SIG-M5 treated with dmso at 0.1 percent for 504 hours (cell line): ENCODE data around the gene CMPK1.
"Not testable (repeated sequence)": the region's sequence is repeated elsewhere in the genome, so short reads cannot be mapped to it uniquely, and the experiment has no call there.

Experiments used
- DNase-seq: peaks from one replicate; lab custom pipeline; 2025; ENCODE audit not compliant: unreplicated experiment; lab: John Stamatoyannopoulos, UW

CMPK1 gene

DNA sequence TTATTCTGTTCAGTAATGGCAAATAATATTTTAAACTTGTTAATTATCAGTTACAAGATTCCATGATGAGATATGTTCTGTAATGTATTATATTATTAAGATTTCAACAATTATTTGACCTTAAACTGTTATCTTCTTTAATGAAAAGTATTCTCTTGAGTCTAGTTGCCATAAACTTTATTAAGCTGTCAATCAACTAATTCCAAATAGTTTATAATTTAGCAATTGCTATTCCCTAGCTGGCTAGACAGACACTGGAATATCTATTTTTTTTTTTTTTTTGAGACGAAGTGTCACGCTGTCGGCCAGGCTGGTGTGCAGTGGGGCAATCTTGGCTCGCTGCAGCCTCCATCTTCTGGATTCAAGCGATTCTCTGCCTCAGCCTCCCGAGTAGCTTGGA lies 3.8 kb downstream of the CMPK1 start:
- no peak for DNase-seq

DNA sequence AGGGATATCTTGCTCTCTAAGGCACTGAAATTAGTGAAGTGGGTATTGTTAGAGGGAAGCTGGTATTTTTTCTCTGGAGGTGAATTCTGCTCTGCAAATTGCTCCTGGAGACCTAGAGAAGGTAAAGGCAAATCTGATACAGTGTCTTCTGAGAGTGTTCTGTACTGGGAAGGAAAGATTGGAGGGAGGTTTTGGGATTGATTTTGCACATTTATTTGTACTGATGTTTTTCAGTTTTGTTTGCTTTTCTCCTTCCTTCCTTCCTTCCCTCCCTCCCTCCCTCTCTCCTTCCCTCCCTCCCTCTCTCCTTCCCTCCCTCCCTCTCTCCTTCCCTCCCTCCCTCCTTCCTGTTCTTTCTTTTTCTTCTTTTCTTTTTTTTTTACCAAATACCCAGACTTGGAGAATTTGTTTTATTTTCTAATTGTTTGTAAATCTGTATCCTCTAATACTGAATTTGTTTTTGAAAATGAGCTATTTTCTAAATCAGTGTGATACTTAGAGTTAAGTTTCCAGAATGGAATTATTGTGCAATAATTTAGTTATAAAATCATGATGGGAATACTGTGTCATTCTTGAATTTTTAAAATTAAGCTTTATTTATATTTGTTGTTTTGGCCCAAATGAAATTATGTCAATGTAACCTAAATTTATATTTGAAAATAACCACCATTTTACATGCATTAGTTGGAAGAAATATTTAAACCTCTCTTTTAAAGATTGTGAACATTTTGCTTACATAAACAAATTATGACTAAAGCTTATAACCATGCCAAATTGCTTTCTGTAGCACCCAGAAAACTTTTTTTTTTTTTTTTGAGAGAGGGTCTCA lies 4.9 kb downstream of the CMPK1 start:
- no peak for DNase-seq

DNA sequence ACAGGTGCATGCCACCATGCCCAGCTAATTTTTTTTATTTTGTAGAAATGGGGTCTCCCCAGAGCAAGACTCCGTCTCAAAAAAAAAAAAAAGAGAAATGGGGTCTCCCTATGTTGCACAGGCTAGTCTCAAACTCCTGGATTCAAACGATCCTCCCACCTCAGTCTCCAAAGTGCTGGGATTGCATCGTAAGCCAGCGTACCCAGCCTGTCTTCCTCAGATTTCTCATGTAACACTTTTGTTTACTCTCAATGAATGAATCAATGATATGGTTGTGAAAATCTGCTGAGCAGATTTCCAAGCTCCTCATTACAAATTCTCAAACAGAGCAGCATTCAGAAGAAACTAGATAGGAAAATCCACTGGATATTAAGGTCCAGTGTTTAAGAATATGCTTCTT lies 6.6 kb downstream of the CMPK1 start:
- DNase-seq: no peak

DNA sequence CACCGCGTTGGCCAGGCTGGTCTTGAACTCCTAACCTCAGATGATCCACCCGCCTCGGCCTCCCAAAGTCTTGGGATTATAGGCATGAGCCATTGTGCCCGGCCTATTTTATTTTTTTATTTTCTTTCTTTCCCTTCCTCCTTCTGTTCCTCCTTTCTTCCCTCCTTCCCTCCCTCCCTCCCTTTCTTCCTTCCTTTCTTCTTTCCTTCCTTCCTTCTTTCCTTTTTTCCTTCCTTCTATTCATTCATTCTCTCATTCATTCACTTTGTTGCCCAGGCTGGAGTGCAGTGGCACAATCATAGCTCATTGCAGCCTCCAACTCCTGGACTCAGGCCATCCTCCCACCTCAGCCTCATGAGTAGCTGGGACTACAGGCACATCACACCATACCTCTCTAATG lies 13.4 kb downstream of the CMPK1 start:
- DNase-seq: not testable (repeated sequence)

DNA sequence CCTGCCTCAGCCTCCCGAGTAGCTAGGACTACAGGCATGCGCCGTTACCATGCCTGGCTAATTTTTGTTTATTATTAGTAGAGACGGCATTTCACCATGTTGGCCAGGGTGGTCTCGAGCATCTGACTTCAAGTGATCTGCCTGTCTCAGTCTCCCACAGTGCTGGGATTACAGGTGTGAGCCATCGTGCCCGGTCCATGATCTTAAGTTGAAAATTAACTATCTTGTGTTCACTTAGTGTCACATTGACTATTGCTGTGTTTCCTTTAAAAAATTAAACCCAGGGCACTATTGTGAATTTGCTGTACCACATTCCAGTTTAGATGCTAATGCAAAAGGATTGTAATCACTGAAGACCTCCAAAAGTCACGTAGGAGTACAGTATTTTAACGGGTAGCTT lies 14.1 kb downstream of the CMPK1 start:
- DNase-seq: no peak

DNA sequence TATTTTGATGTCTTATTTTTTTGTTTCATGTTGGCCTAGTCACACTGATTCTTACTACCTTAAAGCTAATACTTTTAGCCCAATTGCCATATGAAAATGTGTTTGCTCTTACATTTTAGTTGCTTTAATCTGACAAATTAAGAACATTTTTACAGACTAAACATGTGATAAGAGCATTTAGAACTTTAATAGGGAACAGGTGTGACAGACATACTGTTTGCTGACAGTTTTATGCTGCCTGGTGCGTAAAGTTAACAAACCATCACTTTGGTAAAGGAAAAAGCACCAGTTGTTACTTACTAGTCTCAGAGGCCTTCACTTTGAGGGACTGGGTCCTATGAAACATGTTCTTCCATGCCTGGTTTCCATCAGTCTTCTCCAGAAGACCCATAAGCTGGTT lies 14.7 kb downstream of the CMPK1 start:
- DNase-seq: no peak

DNA sequence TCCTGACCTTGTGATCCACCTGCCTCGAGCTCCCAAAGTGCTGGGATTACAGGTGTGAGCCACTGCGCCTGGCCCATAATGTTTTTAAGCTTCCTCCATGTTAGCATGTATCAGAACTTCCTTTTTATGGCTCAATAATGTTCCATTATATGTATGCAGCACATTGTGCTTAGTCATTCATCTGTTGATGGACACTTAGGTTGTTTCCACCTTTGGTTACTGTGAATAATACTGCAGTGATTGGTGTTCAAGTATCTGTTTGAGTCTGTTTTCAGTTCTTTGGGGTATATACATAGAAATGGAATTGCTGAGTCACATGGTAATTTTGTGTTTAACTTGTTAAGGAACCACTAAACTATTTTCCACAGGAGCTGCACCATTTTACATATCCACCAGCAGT lies 17.7 kb downstream of the CMPK1 start:
- no peak for DNase-seq

DNA sequence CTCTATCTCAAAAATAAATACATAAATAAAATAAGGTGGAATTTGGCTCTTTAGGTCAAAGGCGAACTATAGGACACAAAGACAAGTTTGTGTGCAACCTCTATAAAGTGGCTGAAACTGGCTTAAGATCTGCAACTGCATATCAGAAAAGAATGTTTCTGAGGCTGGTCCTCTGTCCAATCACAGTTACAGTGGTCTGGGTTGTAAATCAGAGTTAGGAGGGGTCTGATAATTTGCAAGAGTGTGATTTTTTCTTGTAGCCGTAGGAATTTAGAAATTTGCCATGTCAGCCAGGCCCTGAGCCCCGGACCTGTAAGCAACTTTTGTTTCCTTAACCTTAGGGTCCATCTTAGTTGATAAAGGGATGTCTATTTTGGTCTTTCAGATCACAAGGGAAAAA lies 27.8 kb downstream of the CMPK1 start:
- no peak for DNase-seq

DNA sequence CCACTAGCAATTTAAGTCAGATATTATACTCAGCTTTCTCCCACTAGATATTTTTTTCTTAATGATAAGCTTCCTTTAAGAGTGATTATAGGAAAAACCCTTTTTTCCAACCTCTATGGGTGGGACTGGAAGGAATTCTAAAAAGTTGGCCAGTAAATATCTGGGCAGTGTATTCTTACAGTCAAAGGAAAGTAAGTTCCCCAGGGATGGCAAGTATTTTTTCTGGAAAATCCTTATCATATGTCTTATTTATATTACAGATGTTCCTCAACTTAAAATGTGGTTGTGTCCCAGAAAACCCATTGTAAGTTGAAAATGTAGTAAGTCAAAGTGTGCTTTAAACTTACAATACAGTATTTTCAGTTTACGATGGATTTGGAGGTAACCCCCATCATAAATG lies 29.2 kb downstream of the CMPK1 start:
- no peak for DNase-seq

DNA sequence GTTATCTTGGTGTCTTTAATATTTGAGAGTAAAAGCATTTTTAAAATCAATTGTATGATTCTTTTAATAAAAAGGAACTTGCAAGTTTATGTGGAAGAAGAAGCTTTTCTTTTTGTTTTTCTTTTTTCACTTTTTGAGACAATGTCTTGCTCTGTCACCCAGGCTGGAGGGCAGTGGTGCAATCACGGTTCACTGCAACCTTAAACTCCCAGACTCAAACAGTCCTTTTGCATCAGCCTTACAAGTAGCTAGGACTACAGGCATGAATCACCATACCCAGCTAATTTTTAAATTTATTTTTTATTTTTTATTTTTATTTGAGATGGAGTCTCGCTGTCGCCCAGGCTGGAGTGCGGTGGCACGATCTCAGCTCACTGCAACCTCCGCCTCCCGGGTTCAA lies 34.1 kb downstream of the CMPK1 start:
- no peak for DNase-seq

DNA sequence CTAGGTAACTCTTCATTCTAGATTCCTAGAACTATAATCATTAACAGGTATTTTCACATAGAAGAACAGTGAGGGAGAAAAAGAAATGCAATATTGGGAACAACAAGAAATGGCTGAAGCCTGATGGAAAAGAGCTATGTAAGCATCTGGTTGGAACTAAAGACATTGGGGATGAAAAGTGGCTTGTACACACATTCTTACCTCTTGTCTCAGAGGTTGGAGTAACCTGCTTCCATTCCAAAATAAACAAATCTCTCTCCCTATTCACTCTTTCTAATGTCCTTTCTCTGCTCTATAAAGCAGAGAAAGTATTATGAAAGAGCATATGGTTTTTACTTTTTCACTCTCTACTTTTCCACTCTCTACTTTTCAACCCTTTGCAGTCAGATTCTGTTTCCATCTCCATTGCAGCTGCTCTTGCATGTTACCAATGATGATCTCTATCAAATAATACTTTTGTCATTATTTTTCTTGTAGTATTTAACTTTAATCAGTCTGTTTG lies 37.5 kb downstream of the CMPK1 start:
- no peak for DNase-seq

DNA sequence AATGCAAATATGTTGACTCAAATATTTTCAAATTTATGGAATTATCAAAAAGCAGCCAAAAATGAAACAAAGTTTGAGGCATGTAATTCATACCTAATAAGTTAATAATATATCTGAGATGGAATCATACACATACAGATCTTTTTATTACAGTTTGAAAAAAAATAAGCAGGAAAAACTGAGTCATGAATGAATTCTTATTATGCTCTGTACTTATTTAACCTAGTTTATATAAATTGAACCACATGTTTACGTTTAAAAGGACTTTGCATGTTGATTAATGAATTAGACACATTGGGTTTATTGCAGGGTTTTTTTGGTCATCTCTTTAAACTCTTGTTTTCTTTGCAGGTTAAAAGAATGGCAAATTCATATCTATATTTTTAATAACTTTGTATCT lies 40.9 kb downstream of the CMPK1 start:
- DNase-seq: no peak

DNA sequence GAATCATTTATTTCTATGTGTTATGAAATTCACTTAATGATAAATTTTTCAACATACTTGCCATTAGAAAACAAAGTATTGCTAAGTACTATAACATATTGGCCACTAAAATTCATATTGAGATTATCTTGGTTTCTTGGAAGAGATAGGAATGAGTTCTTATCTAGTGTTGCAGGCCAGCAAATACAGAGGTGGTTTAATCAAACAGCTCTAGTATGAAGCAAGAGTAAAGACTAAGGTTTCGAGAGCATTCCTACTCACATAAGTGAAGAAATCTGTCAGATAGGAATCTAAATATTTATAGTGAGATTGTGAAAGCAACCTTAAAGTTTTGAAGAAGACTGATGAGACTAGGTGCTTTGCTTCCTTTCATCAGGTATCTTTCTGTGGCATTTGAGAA lies 44.6 kb downstream of the CMPK1 start:
- no peak for DNase-seq

DNA sequence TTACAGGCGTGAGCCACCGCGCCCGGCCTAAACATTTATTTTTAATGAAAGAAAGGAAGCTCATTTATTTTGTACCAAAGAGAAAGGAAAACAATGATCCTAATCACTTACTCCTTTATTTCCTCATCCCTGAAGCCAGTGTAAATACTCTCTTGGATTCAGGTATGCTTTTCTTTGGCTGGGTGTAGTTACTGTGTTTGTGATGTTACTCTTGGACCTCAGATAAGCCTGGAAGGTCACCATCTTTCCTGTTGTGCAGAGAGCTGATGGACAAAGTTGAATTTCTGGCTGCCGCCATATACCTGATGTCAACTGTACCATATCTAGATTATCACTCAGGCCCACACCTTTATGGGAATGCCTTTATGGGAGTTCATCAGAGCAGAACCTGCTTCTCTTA lies 47.1 kb downstream of the CMPK1 start:
- no peak for DNase-seq

DNA sequence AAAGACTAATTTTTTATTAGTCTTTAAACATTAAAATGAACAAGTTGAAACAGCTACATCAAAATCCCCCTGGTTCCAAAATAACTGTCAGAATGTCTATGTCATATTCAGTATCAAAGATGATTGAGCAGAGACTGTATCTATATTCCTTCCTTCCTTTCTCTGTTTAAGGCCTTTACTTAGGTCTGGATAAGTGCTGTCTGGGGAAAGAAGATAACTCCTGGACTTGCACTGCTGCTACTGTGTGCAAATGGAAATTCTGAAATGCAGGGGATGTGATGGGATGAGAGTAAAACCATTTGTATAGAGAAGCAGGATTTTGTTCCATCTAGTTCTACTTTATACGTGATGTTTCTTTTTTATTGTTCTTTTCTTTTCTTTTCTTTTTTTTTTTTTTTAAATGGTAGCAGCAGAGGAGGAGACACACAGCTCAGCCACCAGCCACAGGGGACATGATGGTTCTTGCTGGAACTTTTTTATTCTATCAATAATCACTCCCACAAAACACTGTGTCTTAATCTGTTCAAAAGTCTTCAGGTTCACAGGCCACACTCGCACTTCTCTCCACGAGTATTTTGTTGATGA lies 48.9 kb downstream of the CMPK1 start:
- DNase-seq: no peak

DNA sequence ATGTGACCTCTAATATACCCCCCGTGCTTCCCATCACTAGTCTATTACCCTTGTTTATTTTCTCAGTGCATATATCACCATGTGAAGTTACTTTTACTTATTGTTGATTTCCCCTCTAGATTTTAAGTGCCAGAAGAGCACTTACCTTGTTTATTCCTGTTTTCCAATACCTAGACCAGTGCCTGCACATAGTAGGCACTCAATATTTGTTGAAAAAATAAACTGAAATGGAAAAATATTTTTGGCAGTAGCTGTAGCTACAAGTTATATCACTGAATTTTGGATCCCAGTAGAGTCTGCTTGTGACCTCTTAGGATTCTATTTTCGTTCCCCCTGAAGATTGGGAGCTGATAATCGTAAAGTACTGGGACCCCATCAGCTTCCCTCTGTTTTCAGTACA lies 50.5 kb downstream of the CMPK1 start:
- DNase-seq: no peak

DNA sequence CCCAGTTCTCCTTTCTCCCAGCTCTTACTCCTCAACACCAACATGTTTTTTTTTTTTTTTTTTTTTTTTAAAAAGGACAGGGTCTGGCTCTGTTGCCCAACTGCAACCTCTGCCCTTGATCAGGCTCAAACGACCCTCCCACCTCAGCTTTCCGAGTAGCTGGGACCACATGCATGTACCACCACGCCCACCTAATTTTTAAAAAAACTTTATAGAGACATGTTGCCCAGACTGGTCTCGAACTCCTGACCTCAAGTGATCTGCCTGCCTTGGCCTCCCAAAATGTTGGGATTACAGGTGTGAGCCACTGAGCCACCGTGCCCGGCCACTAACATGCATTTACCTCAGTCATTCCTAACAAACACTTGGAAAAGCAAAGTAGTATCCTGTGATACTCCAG lies 51.4 kb downstream of the CMPK1 start:
- DNase-seq: no peak

DNA sequence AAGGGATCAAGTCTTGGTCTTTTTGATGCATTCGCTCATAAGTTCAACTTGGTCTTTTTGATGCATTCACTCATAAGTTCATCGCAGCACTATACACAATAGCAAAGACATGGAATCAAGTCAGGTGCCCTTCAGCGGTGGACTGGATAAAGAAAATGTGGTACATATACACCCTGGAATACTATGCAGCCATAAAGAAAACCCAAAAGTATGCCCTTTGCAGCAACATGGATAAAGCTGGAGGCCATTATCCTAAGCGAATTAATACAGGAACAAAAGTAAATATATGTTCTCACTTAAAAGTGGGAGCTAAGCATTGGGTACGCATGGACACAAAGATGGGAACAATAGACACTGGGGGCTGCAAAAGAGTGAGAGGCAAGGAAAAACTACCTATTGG lies 52.7 kb downstream of the CMPK1 start:
- no peak for DNase-seq

DNA sequence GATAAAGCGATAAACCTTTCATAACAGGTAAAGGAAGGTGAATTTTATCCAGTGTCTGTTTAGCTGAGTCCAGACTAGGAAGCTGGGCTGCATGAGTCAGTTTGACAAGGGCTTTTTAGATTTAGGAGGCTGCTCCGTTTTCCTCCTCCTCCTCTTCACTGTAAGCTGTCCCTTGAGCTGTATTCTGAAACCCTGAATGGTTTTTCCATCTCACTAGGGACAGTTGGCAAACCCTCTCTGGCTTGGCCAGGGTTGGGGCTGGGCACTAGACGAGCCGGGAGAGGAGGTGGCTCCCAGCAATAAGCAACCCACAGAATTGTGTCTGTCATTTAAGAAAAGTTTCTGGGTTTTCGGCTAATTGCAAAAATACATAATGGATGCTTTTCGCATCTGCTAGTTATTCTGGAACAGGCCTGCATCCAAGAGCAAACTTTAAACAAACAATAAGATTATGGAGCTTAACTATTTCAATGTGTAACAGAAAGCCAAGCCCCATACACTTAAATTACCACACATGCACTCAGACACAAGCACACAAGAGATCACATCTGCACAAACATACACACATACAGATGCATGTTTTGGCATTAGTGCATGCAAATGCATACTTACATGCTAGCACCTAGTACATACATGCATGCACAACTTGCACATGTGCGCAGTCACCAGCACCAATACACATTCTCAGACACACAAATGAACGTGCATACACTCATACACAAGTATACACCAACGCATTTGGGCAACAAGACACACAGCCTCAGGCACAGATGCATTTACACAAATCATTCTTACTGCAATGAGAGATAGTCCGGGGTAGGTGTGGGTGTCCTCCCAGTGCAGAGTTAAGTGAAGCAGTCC lies 54.7 kb downstream of the CMPK1 start:
- no peak for DNase-seq

DNA sequence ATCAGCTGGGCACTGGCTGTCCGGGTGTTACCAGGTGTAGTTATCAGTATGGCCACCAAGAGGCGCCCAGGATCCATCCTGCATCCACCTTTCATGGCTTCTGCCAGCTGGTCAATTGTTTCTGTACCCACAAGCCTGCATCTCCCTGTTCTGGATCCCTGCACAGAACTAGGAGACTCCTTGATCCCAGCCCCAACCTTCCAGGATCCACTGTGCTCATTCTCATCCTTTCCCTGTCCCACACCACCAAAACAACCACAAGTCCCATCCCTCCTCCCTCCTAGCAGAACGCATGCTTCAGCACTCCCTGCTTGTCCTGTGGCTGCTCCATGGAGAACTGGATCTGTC lies 55.3 kb downstream of the CMPK1 start:
- peak; percentile 38 for DNase-seq

DNA sequence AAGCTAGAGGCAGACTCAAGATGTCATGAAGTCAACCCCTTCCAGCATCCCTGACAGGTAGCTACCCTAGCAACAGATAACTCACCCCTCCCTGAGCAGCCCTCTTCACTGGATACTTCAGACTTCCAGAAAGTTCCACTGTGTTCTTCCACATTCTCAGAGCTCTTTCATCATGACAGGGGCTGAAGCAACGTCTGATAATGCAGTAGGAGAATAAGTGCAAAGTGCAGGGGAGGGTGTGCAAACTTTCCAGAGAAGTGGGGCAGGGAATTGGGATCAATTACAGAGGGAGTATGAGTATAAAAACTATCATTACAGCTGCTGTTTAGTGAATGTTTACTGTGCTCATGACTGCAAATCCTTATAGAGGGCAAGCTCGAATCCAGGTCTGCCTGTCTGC lies 56.1 kb downstream of the CMPK1 start:
- no peak for DNase-seq

DNA sequence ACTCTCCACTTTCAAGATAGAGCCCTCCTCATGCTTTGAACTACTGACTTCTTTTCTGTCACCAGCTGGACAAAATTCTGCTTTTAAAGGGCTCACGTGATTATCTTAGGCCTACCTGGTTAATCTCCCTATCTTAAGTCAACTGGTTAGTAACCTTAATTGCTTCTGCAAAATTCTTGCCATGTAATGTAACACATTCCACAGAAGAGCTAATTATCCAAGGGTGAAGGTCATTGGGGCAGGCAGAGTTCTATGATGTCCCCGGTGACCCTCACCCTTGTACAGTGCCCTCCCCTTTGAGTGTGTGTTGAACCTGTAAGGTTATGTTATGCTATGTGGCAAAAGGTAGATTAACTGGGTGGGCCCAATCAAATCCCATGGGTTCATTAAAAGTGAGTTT lies 57.3 kb downstream of the CMPK1 start:
- DNase-seq: no peak
